ENCODE measurements around the gene NXPH2. TPM values are rescaled to one million over a fixed set of nuclear protein-coding genes. Genes with fewer than 3 reads are reported as not detected.

The NXPH2 gene
- total and polyA plus RNA-seq, 9 of the 15 experiments (the other 6 are each of a cell fraction or from before 2014, with no cell fraction given), result not detected

GRCh38 chr2:138671566-138671965 lies 108.6 kb downstream of the NXPH2 start:
- H3K4me1 ChIP-seq (replicated peaks in 1 of 2; ENCODE audit: control insufficient read depth in 2 of 2, insufficient read depth in 2 of 2, low read length in 2 of 2), result no peaks in the 10 kb centered on the region
- BruUV-seq (replicated peaks), result no TSS peak
- CTCF ChIA-PET (ENCODE audit: low intra/inter-chr PET ratio), result no interaction called here
- H3K79me2 ChIP-seq (ENCODE audit: control insufficient read depth, insufficient read depth, low read length), result no peaks in the 10 kb centered on the region
- no peaks in the 10 kb centered on the region for H3K9me1 ChIP-seq (ENCODE audit: control insufficient read depth, insufficient read depth, low read length)
- H3K27ac ChIP-seq (ENCODE audit: extremely low read depth, low read depth, low read length), result no peak overlapping the region
- peaks cover 6 to 10% of the 10 kb centered on the region in 2 experiments; a peak in 4 of 5 replicates for H3K27me3 ChIP-seq (ENCODE audit: control insufficient read depth in 2 of 2, insufficient read depth in 2 of 2, low read length in 2 of 2)
- intact Hi-C loops (cut with micrococcal nuclease) (no loop called here), in situ Hi-C loops (cut with MboI) (no loop called here)
- ATAC-seq (no peak), DNase-seq (ENCODE audit: extremely low read depth in 1 of 4, low spot score in 3 of 4) (no peak), FAIRE-seq (no peak)
- TF ChIP-seq HMGN3 (IDR thresholded peaks at IDR 0.05; ENCODE audit: borderline replicate concordance, extremely low read depth, insufficient read length, low read depth, low read length) (no peak), NFYB (IDR thresholded peaks at IDR 0.05; ENCODE audit: extremely low read depth, insufficient read length) (no peak), MTF1 (CRISPR knock-in tag; IDR thresholded peaks at IDR 0.05; ENCODE audit: borderline replicate concordance) (no peak), MYC (IDR thresholded peaks at IDR 0.05; ENCODE audit: low read depth, low read length) (no peak), MYC (CRISPR knock-in tag; IDR thresholded peaks at IDR 0.05; ENCODE audit: borderline replicate concordance, low read depth) (no peak)
- TF ChIP-seq, protein P1, sequence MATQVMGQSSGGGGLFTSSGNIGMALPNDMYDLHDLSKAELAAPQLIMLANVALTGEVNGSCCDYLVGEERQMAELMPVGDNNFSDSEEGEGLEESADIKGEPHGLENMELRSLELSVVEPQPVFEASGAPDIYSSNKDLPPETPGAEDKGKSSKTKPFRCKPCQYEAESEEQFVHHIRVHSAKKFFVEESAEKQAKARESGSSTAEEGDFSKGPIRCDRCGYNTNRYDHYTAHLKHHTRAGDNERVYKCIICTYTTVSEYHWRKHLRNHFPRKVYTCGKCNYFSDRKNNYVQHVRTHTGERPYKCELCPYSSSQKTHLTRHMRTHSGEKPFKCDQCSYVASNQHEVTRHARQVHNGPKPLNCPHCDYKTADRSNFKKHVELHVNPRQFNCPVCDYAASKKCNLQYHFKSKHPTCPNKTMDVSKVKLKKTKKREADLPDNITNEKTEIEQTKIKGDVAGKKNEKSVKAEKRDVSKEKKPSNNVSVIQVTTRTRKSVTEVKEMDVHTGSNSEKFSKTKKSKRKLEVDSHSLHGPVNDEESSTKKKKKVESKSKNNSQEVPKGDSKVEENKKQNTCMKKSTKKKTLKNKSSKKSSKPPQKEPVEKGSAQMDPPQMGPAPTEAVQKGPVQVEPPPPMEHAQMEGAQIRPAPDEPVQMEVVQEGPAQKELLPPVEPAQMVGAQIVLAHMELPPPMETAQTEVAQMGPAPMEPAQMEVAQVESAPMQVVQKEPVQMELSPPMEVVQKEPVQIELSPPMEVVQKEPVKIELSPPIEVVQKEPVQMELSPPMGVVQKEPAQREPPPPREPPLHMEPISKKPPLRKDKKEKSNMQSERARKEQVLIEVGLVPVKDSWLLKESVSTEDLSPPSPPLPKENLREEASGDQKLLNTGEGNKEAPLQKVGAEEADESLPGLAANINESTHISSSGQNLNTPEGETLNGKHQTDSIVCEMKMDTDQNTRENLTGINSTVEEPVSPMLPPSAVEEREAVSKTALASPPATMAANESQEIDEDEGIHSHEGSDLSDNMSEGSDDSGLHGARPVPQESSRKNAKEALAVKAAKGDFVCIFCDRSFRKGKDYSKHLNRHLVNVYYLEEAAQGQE (IDR thresholded peaks at IDR 0.05; ENCODE audit: borderline replicate concordance), result no peak
- TF ChIP-seq, protein P1 (CRISPR knock-in tag; IDR thresholded peaks at IDR 0.05; ENCODE audit: low read depth), result no peak
- no peaks in the 10 kb centered on the region for H3K9me3 ChIP-seq (replicated peaks; ENCODE audit: control insufficient read depth, insufficient read depth, low read depth, low read length)
- no peak overlapping the region for H2AFZ ChIP-seq (ENCODE audit: low read depth, low read length)
- H3K9ac ChIP-seq (ENCODE audit: insufficient read depth in 1 of 2, low read depth in 2 of 2, low read length in 2 of 2), result no peak overlapping the region
- 4% methylated on average over 10 of the region's 10 CpGs for WGBS (ENCODE audit: insufficient coverage, low coverage, missing lambda C conversion rate)
- H3K36me3 ChIP-seq (ENCODE audit: control insufficient read depth, insufficient read depth, low read length), result no peaks in the 10 kb centered on the region
- POLR2A ChIA-PET, result no interaction called here
- no peak overlapping the region for H3K4me2 ChIP-seq (ENCODE audit: insufficient read depth, low read length)
- no peaks in the 10 kb centered on the region for H4K20me1 ChIP-seq (replicated peaks; ENCODE audit: control insufficient read depth, insufficient read depth, low read length)
- H3K4me3 ChIP-seq, result no peak overlapping the region
